Endothelial cell (in vitro differentiated cells): Measurements from ENCODE around the gene TAF11L13. TPM values are rescaled to one million over a fixed set of nuclear protein-coding genes. Genes with fewer than 3 reads are reported as not detected.

Experiments used
- DNase-seq: peaks from one replicate; pipeline ENCODE4 v3.0.0; 2021; ENCODE audit warnings: low spot score
- H3K27ac Mint-ChIP-seq: one replicate; pipeline ENCODE4 v1.8.0; 2021; ENCODE audit warnings: mixed read lengths, inconsistent platforms; ENCODE audit not compliant: unreplicated experiment
- H3K27me3 Mint-ChIP-seq: one replicate; pipeline ENCODE4 v1.8.0; 2021; ENCODE audit warnings: mild to moderate bottlenecking, moderate library complexity, mixed read lengths, inconsistent platforms; ENCODE audit not compliant: unreplicated experiment
- H3K36me3 Mint-ChIP-seq: one replicate; pipeline ENCODE4 v1.8.0; 2021; ENCODE audit warnings: mild to moderate bottlenecking, low read depth, mixed read lengths, inconsistent platforms; ENCODE audit not compliant: unreplicated experiment
- H3K4me1 Mint-ChIP-seq: one replicate; pipeline ENCODE4 v1.8.0; 2021; ENCODE audit warnings: mild to moderate bottlenecking, mixed read lengths, inconsistent platforms; ENCODE audit not compliant: unreplicated experiment
- H3K4me3 Mint-ChIP-seq: one replicate; pipeline ENCODE4 v1.8.0; 2021; ENCODE audit warnings: mild to moderate bottlenecking, mixed read lengths, inconsistent platforms; ENCODE audit not compliant: unreplicated experiment
- H3K9me3 Mint-ChIP-seq: one replicate; pipeline ENCODE4 v1.8.0; 2021; ENCODE audit warnings: mixed read lengths, inconsistent platforms; ENCODE audit not compliant: unreplicated experiment
- total RNA-seq: library from RNA; stranded (reverse); fragmentation: NEBNext Ultra II Directional; extraction: Animal tissue kit (Norgen Biotek cat#: 25700); gene quantifications from one replicate; pipeline ENCODE4 v1.2.1, GENCODE V29; 2021; ENCODE audit not compliant: unreplicated experiment
- TF ChIP-seq, protein P1 (sequence below): fragments of 200-600 bp; sonication (generic); IDR thresholded peaks from one replicate; pipeline ENCODE4 v1.5.0; 2021; ENCODE audit warnings: antibody characterized with exemption; ENCODE audit not compliant: unreplicated experiment

TAF11L13 gene
- total RNA-seq, 1 donor from 2014 or later, result not detected

DNA sequence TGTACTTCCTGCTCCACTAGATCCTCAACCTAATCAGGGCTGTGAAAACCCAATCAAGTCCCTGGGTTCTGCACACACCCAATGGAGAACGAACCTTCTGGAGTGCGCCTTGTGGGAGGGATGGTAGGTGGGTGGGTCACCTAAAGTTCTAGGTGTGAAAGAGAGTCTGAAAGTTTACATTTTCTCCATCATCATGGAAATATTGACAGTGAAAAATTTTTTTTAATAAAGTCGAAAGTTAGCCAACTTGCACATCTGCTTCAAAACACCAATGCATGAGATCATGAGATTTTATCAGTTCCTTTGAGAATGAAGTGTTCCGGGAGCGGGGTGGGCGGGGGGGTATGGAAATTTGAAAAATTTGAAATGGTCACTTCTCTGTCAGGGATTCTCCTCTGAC lies 24.0 kb downstream of the TAF11L13 start:
- Mint-ChIP-seq H3K36me3 (no peaks in the 10 kb centered on the region), H3K4me1 (no peaks in the 10 kb centered on the region), H3K4me3 (no peak overlapping the region), H3K27ac (no peak overlapping the region), H3K9me3 (no peaks in the 10 kb centered on the region), H3K27me3 (no peaks in the 10 kb centered on the region)
- no peak for DNase-seq
- TF ChIP-seq, protein P1, sequence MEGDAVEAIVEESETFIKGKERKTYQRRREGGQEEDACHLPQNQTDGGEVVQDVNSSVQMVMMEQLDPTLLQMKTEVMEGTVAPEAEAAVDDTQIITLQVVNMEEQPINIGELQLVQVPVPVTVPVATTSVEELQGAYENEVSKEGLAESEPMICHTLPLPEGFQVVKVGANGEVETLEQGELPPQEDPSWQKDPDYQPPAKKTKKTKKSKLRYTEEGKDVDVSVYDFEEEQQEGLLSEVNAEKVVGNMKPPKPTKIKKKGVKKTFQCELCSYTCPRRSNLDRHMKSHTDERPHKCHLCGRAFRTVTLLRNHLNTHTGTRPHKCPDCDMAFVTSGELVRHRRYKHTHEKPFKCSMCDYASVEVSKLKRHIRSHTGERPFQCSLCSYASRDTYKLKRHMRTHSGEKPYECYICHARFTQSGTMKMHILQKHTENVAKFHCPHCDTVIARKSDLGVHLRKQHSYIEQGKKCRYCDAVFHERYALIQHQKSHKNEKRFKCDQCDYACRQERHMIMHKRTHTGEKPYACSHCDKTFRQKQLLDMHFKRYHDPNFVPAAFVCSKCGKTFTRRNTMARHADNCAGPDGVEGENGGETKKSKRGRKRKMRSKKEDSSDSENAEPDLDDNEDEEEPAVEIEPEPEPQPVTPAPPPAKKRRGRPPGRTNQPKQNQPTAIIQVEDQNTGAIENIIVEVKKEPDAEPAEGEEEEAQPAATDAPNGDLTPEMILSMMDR, result no peak

DNA sequence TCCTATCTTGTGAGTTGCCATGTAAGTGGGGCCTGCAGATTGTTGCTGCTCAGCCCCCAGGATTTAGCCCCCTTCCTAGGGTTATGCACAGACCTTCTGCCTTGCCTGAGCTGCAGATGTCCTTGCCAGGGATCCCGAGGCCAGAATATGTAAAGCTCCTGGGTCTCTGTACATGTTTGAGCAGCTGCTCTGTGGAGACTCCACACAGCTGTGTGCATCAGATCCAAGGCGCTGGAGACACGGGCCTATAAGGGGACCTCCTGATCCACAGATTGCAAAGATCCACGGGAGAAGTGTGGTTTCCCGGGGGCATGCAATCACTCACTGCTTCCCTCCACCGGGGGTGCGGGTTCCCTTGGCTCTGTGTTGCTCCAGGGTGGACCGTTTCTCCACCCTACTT lies 31.3 kb downstream of the TAF11L13 start:
- H3K27me3 Mint-ChIP-seq, result no peaks in the 10 kb centered on the region
- TF ChIP-seq, protein P1, result no peak

DNA sequence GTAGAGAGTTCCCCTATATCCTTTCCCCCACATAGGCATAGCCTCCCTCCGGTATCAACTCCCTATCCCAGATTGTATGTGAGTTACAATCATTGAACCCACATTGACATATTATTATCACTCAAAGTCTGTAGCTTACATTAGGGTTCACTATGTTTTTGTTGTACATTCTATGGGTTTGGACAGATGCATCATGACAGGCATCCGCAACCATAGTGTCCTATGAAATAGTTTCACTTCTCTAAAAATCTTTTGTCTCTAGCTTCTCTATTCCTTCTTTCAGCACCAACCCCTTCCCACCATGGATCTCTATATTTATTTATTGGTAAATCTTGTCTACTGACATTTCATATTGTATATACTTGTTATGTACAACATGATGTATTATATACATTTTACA lies 33.9 kb downstream of the TAF11L13 start:
- no peaks in the 10 kb centered on the region for H3K27me3 Mint-ChIP-seq
- TF ChIP-seq, protein P1, result no peak
- no peaks in the 10 kb centered on the region for H3K9me3 Mint-ChIP-seq
- no peak for DNase-seq
- H3K4me3 Mint-ChIP-seq, result no peak overlapping the region
- H3K27ac Mint-ChIP-seq, result no peak overlapping the region
- no peaks in the 10 kb centered on the region for H3K4me1 Mint-ChIP-seq
- H3K36me3 Mint-ChIP-seq, result no peaks in the 10 kb centered on the region

More for the DNA sequence above, 31.3 kb downstream of the TAF11L13 start:
- Mint-ChIP-seq H3K36me3 (no peaks in the 10 kb centered on the region), H3K4me3 (no peak overlapping the region), H3K9me3 (no peaks in the 10 kb centered on the region), H3K4me1 (no peaks in the 10 kb centered on the region), H3K27ac (no peak overlapping the region)
- DNase-seq, result no peak

DNA sequence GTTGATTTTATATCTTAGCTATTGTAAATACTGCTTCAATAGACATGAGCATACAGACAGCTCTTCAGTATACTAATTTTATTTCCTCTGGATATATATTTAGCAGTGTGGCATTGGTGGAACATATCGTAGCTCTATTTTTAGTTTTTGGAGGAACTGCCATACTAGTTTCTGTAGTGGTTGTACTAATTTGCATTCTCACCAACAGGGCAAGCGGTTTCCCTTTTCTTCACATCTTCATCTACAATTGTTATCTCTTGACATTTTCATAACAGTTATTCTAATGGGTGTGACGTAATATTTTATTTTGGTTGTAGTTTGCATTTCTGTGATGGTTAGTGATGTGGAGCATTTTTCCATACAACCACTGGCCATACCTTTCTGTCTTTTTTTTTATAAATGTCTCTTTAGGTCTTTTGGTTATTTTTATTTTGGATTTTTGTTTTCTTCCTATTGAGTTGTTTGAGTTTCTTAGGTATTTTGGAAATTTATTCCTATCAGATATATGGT lies 34.9 kb downstream of the TAF11L13 start:
- no peaks in the 10 kb centered on the region for H3K36me3 Mint-ChIP-seq
- H3K4me3 Mint-ChIP-seq, result no peak overlapping the region
- no peak overlapping the region for H3K27ac Mint-ChIP-seq
- H3K27me3 Mint-ChIP-seq, result no peaks in the 10 kb centered on the region
- no peak for DNase-seq
- no peaks in the 10 kb centered on the region for H3K4me1 Mint-ChIP-seq
- H3K9me3 Mint-ChIP-seq, result no peaks in the 10 kb centered on the region
- TF ChIP-seq, protein P1, result no peak

DNA sequence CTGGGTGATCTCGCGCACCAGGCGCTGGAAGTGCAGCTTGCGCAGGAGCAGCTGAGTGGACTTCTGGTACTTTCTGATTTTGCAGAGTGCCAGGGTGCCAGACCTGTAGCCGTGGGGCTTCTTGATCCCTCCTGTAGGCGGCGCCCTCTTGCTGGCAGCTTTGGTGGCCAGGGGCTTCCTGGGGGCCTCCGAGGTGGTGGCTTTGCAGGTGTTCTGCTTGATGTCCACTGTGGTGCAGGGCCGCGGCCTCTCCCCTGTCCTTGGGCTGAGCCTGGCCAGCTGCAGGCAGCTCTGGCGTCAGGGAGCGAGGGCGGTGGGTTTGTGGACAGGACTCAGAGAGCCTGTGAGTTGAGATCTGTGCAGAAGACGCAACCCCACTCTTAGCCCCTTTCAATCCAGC lies 38.5 kb downstream of the TAF11L13 start:
- Mint-ChIP-seq H3K9me3 (no peaks in the 10 kb centered on the region), H3K36me3 (no peaks in the 10 kb centered on the region), H3K27me3 (no peaks in the 10 kb centered on the region), H3K27ac (no peak overlapping the region), H3K4me3 (no peak overlapping the region), H3K4me1 (no peaks in the 10 kb centered on the region)
- DNase-seq, result no peak
- TF ChIP-seq, protein P1, result no peak
